HG03469 (cell line): ENCODE data around the gene LYRM1.
"Not testable (repeated sequence)": the region's sequence is repeated elsewhere in the genome, so short reads cannot be mapped to it uniquely, and the experiment has no call there.

Experiments
- ATAC-seq: cut with Tn5 transposase; IDR thresholded peaks from one replicate; pipeline ENCODE4 v1.9.1; 2021; ENCODE audit warnings: mild to moderate bottlenecking, moderate library complexity, moderate number of reproducible peaks; ENCODE audit not compliant: unreplicated experiment

The LYRM1 gene

GRCh38 chr16:20931066-20931600 is 30.6 kb downstream of the LYRM1 start:
- no peak for ATAC-seq

GRCh38 chr16:20933589-20933988 is 33.0 kb downstream of the LYRM1 start:
- ATAC-seq: no peak

GRCh38 chr16:20937736-20938135 is 37.2 kb downstream of the LYRM1 start:
- no peak for ATAC-seq

GRCh38 chr16:20938426-20938825 is 37.9 kb downstream of the LYRM1 start:
- ATAC-seq: no peak

- ATAC-seq: no peak
Observed at GRCh38 chr16:20939611-20940010, 39.0 kb downstream of the LYRM1 start.

GRCh38 chr16:20940871-20941635 is 40.5 kb downstream of the LYRM1 start:
- no peak for ATAC-seq

- ATAC-seq: no peak
Observed at GRCh38 chr16:20941636-20941926, 41.0 kb downstream of the LYRM1 start.

- ATAC-seq: no peak
Observed at GRCh38 chr16:20942256-20942655, 41.7 kb downstream of the LYRM1 start.

GRCh38 chr16:20944861-20945574 is 44.4 kb downstream of the LYRM1 start:
- ATAC-seq: no peak

GRCh38 chr16:20945575-20945875 is 45.0 kb downstream of the LYRM1 start:
- ATAC-seq: not testable (repeated sequence)

GRCh38 chr16:20946015-20946629 is 45.6 kb downstream of the LYRM1 start:
- ATAC-seq: no peak

- ATAC-seq: no peak
Observed at GRCh38 chr16:20948444-20948843, 47.9 kb downstream of the LYRM1 start.

GRCh38 chr16:20949660-20950059 is 49.1 kb downstream of the LYRM1 start:
- ATAC-seq: no peak

GRCh38 chr16:20950294-20950693 is 49.7 kb downstream of the LYRM1 start:
- no peak for ATAC-seq

- no peak for ATAC-seq
Observed at GRCh38 chr16:20952139-20952920, 51.8 kb downstream of the LYRM1 start.

GRCh38 chr16:20954574-20954973 is 54.0 kb downstream of the LYRM1 start:
- ATAC-seq: no peak

- no peak for ATAC-seq
Observed at GRCh38 chr16:20956319-20956718, 55.7 kb downstream of the LYRM1 start.

GRCh38 chr16:20957153-20957552 is 56.6 kb downstream of the LYRM1 start:
- ATAC-seq: no peak

- ATAC-seq: no peak
Observed at GRCh38 chr16:20960899-20961298, 60.3 kb downstream of the LYRM1 start.

GRCh38 chr16:20968765-20969164 is 68.2 kb downstream of the LYRM1 start:
- no peak for ATAC-seq

GRCh38 chr16:20969386-20969785 is 68.8 kb downstream of the LYRM1 start:
- ATAC-seq: no peak
